ENCODE measurements around the gene FAM107B.

Gene FAM107B

DNA sequence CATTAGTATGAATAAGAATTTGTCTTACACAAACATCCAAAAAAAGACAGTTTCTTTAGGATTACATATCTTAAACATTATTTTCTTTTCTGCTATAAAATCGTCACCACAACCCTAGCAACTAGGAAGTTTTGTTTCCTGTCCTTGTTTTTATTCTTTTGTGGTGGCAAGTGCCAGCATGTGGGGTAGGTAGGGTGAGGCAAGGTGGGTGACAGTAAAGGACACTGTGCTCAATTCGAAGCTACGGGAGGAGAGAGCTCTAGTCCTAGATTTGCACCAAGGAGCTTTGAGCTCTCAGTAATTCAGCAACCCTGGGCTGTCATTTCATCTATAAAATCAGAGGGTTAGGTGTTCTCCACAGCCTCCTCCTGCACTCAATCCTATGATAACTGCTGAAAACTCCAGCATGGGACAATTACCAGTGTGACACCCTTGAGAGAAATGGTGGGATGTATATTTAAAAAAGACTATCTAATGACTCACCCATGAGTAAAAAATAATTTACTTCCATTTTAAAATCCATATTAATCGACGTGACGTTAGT lies 187.1 kb downstream of the FAM107B start:
- Histone ChIP-seq H3K27ac (peak overlapping the region; percentile 66 to 70), H3K4me3 (peak overlapping the region; percentile 32)
- TF ChIP-seq, protein P1, sequence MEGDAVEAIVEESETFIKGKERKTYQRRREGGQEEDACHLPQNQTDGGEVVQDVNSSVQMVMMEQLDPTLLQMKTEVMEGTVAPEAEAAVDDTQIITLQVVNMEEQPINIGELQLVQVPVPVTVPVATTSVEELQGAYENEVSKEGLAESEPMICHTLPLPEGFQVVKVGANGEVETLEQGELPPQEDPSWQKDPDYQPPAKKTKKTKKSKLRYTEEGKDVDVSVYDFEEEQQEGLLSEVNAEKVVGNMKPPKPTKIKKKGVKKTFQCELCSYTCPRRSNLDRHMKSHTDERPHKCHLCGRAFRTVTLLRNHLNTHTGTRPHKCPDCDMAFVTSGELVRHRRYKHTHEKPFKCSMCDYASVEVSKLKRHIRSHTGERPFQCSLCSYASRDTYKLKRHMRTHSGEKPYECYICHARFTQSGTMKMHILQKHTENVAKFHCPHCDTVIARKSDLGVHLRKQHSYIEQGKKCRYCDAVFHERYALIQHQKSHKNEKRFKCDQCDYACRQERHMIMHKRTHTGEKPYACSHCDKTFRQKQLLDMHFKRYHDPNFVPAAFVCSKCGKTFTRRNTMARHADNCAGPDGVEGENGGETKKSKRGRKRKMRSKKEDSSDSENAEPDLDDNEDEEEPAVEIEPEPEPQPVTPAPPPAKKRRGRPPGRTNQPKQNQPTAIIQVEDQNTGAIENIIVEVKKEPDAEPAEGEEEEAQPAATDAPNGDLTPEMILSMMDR (IDR thresholded peaks at IDR 0.05), result no peak
- DNase-seq (ENCODE audit: low spot score), result no peak

DNA sequence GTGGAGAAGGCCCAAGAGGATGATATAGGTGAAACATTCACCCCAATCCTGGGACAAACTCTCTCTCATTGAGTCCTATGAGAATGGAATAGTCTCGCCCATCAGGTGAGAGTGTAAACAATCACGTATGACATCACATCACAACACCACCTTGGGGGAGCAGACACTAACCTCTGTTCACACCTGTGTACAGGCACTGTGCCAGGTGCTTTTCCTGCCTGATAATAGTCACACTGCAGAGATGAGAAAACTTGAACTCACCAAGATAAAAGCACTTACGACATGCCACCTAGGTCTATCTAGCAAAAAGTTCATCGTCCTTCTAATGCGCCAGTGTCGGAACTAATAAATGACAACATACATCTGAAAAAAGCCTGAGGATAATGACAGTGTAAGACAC lies 187.8 kb downstream of the FAM107B start:
- no peak overlapping the region for H3K4me3 ChIP-seq
- no peak for DNase-seq (ENCODE audit: low spot score)
- H3K27ac ChIP-seq, result peak overlapping the region; percentile 66 to 70
- TF ChIP-seq, protein P1 (IDR thresholded peaks at IDR 0.05), result no peak

DNA sequence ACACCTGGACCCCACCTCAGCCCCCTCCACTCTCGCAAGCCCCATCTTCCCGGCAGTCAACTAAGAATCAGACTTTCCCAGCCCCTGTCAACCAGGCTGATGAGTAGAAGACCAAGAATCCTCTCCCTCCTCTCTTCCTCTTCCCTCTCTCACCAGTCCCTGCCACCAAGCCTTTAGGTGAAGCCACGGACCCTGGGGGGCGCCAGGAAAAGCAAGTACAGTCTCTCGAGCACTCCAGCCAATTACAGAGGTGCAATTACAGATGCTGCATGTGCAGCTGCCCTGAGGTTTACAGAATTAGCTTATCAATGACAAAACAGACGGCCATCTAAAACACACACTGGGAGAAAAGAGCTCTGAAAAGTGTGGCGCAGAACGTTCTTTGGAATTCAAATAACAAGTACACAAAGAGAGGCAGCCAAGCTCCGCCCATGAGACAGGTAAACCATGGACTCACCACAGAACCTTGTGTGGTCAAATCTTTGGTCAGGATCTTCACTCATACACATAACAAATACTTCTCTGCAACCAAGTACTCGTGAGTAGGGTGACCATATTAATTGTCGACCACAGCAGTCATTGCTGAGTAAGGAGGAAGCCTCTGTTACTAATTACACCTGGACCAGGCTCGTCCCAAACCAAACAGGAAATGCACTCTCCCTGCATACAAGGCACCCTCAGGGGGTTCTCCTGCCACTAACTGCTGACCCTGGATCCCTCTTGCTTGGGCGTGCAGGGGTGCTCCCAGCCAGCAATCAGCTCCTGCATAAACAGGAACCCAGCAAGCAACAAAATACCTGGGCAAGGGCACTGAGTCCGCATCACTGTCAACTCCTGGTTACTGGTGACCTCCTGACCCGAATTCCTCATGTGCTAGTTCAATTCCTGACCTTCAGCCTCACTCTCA lies 189.2 kb downstream of the FAM107B start:
- no peak for DNase-seq (ENCODE audit: low spot score)

GRCh38 chr10:14584661-14585060 lies 190.0 kb downstream of the FAM107B start:
- no peak for DNase-seq (ENCODE audit: low spot score)
- H3K27ac ChIP-seq, result no peak overlapping the region
- TF ChIP-seq, protein P1 (IDR thresholded peaks at IDR 0.05), result no peak
- H3K4me3 ChIP-seq, result no peak overlapping the region

More for the DNA sequence above, 189.2 kb downstream of the FAM107B start:
- H3K4me3 ChIP-seq, result no peak overlapping the region
- TF ChIP-seq, protein P1 (IDR thresholded peaks at IDR 0.05), result no peak
- H3K27ac ChIP-seq, result no peak overlapping the region

DNA sequence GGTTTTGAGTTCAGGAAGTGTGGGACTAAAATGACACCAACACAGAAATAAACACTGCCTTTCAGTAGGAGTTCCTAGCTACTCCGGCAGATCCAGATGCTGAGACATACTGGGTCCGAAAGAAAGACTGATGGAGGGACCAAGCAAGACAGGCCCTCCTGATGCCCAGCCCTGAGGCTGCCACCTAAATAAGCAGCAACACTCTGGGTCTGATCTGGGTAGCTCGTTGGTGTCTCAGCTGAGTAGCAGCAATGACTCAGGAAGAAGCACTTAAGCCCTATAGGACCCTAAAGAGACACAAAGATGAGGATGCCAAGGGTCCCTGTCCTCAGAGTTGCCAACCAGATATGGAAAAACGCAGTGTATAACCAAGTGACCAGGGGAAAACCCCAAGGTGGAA lies 190.7 kb downstream of the FAM107B start:
- Histone ChIP-seq H3K4me3 (no peak overlapping the region), H3K27ac (no peak overlapping the region)
- DNase-seq (ENCODE audit: low spot score), result no peak

GRCh38 chr10:14583252-14583651 lies 191.4 kb downstream of the FAM107B start:
- TF ChIP-seq, protein P1 (IDR thresholded peaks at IDR 0.05), result no peak
- H3K27ac ChIP-seq, result no peak overlapping the region
- DNase-seq (ENCODE audit: low spot score), result no peak
- H3K4me3 ChIP-seq, result no peak overlapping the region

More for the DNA sequence above, 190.7 kb downstream of the FAM107B start:
- TF ChIP-seq, protein P1 (IDR thresholded peaks at IDR 0.05), result no peak

Measured in coronary artery (tissue), 2 donors.